ENCODE data around the gene ZNF526.

GRCh38 chr19:42224940-42225717 is 5.0 kb downstream of the ZNF526 start:
- TF ChIP-seq POLR2A (IDR thresholded peaks at IDR 0.05; ENCODE audit: low read length) (no peak), GATA1 (IDR thresholded peaks at IDR 0.05; ENCODE audit: low read depth, low read length) (no peak)

Data from erythroblast (primary cell).